GM19240 (cell line): ENCODE measurements around the gene UMODL1.
A peak's percentile ranks its signal among the peaks of the same experiment; 100 is the strongest.

Experiments
- DNase-seq: peaks from one replicate; pipeline ENCODE4 v3.0.0; 2011; ENCODE audit warnings: low spot score; ENCODE audit not compliant: insufficient read length

UMODL1 gene

GRCh38 chr21:42097274-42097673, 26.2 kb downstream of the UMODL1 start:
- no peak for DNase-seq

GRCh38 chr21:42097860-42098454, 26.8 kb downstream of the UMODL1 start:
- no peak for DNase-seq

- DNase-seq: no peak
Observed at GRCh38 chr21:42098957-42099505, 27.9 kb downstream of the UMODL1 start.

GRCh38 chr21:42101246-42101645, 30.1 kb downstream of the UMODL1 start:
- DNase-seq: no peak

- DNase-seq: no peak
Observed at GRCh38 chr21:42102076-42102475, 31.0 kb downstream of the UMODL1 start.

GRCh38 chr21:42102526-42102925, 31.4 kb downstream of the UMODL1 start:
- no peak for DNase-seq

GRCh38 chr21:42102991-42103390, 31.9 kb downstream of the UMODL1 start:
- no peak for DNase-seq

GRCh38 chr21:42103843-42104242, 32.7 kb downstream of the UMODL1 start:
- no peak for DNase-seq

- no peak for DNase-seq
Observed at GRCh38 chr21:42105476-42106315, 34.6 kb downstream of the UMODL1 start.

GRCh38 chr21:42106425-42106824, 35.3 kb downstream of the UMODL1 start:
- no peak for DNase-seq

GRCh38 chr21:42107177-42107880, 36.2 kb downstream of the UMODL1 start:
- DNase-seq: no peak

GRCh38 chr21:42107881-42108553, 36.9 kb downstream of the UMODL1 start:
- peak; percentile 96 for DNase-seq

GRCh38 chr21:42108554-42109340, 37.6 kb downstream of the UMODL1 start:
- DNase-seq: no peak

- no peak for DNase-seq
Observed at GRCh38 chr21:42109473-42109872, 38.4 kb downstream of the UMODL1 start.

GRCh38 chr21:42109873-42110525, 38.9 kb downstream of the UMODL1 start:
- DNase-seq: no peak

GRCh38 chr21:42110691-42111469, 39.8 kb downstream of the UMODL1 start:
- DNase-seq: no peak

GRCh38 chr21:42111470-42111743, 40.3 kb downstream of the UMODL1 start:
- DNase-seq: no peak

- no peak for DNase-seq
Observed at GRCh38 chr21:42111811-42112210, 40.7 kb downstream of the UMODL1 start.

GRCh38 chr21:42112238-42112637, 41.1 kb downstream of the UMODL1 start:
- no peak for DNase-seq

GRCh38 chr21:42112857-42113256, 41.7 kb downstream of the UMODL1 start:
- no peak for DNase-seq
